Right lobe of liver (tissue), 4 donors: ENCODE measurements around the gene NOL4L.

Experiments
- CTCF ChIP-seq, 4 donors: fragments of 200-600 bp in 3 of 4; fragments of 450-650 bp in 1 of 4; IDR thresholded peaks; one replicate each; pipeline versions ENCODE4 v1.5.1 to v1.8.0; 2016 to 2022; ENCODE audit warnings: antibody characterized with exemption in 4 of 4, mild to moderate bottlenecking in 2 of 4
- POLR2A ChIP-seq: fragments of 450-650 bp; IDR thresholded peaks from one replicate; pipeline ENCODE4 v1.6.1; 2017; ENCODE audit warnings: antibody characterized with exemption, mild to moderate bottlenecking
- donor health status: DM: no; HTN: no; CAD: no.
- donor health status: DM: no; HTN: no; CAD: no.
- donor health status: DM: no; HTN: yes; CAD: no.

- TF ChIP-seq CTCF (IDR thresholded peaks at IDR 0.05) (no peak), POLR2A (no peak)
Observed at GRCh38 chr20:32539817-32540675, 45.1 kb downstream of the NOL4L start.
